Trophoblast cell (in vitro differentiated cells and primary cell): ENCODE data around the gene NFIB.

Experiments
- DNase-seq, 2 donors: peaks; one replicate each; pipeline ENCODE4 v3.0.0-alpha.2; 2016
- H2AFZ ChIP-seq: 2 replicates; pipeline ENCODE4 v1.6.1; 2013; ENCODE audit warnings: low read length, moderate library complexity, mild to moderate bottlenecking; ENCODE audit not compliant: insufficient read depth, poor library complexity
- H2AK5ac ChIP-seq: 2 replicates; pipeline ENCODE4 v1.6.1; 2013; ENCODE audit warnings: mild to moderate bottlenecking, low read length
- H2BK120ac ChIP-seq: 2 replicates; pipeline ENCODE4 v1.6.1; 2013; ENCODE audit warnings: low read length, mild to moderate bottlenecking, moderate library complexity; ENCODE audit not compliant: insufficient read depth, poor library complexity
- H2BK12ac ChIP-seq: 2 replicates; pipeline ENCODE4 v1.6.1; 2013; ENCODE audit warnings: mild to moderate bottlenecking, low read length, moderate library complexity
- H2BK5ac ChIP-seq: 2 replicates; pipeline ENCODE4 v1.6.1; 2013; ENCODE audit warnings: low read length, low read depth, moderate library complexity, mild to moderate bottlenecking; ENCODE audit not compliant: poor library complexity
- H3K14ac ChIP-seq: 2 replicates; pipeline ENCODE4 v1.6.1; 2013; ENCODE audit warnings: mild to moderate bottlenecking, low read length
- H3K18ac ChIP-seq: 2 replicates; pipeline ENCODE4 v1.6.1; 2013; ENCODE audit warnings: mild to moderate bottlenecking, low read length
- H3K23ac ChIP-seq: 2 replicates; pipeline ENCODE4 v1.6.1; 2013; ENCODE audit warnings: low read length
- H3K27ac ChIP-seq: 2 replicates; pipeline ENCODE4 v1.5.1; 2013; ENCODE audit warnings: low read depth, mild to moderate bottlenecking, inconsistent platforms, low read length, moderate library complexity
- H3K27me3 ChIP-seq: 2 replicates; pipeline ENCODE4 v1.6.1; 2013; ENCODE audit warnings: inconsistent platforms, mild to moderate bottlenecking, low read length, moderate library complexity; ENCODE audit not compliant: insufficient read depth
- H3K36me3 ChIP-seq, 2 experiments: 1 replicate in 1 of 2; 2 replicates in 1 of 2; pipeline ENCODE4 v1.6.1; 2013; ENCODE audit warnings: low read length in 2 of 2, mild to moderate bottlenecking in 2 of 2, moderate library complexity in 1 of 2; ENCODE audit not compliant: insufficient read depth in 2 of 2, control insufficient read depth in 1 of 2
- H3K4ac ChIP-seq: 2 replicates; pipeline ENCODE4 v1.6.1; 2013; ENCODE audit warnings: low read depth, mild to moderate bottlenecking, low read length, moderate library complexity
- H3K4me1 ChIP-seq, 2 experiments: 1 replicate in 1 of 2; 2 replicates in 1 of 2; pipeline ENCODE4 v1.6.1; 2013; ENCODE audit warnings: low read length in 2 of 2, mild to moderate bottlenecking in 2 of 2, moderate library complexity in 1 of 2; ENCODE audit not compliant: insufficient read depth in 2 of 2, control insufficient read depth in 1 of 2
- H3K4me2 ChIP-seq: 2 replicates; pipeline ENCODE4 v1.6.1; 2013; ENCODE audit warnings: inconsistent platforms, mild to moderate bottlenecking, low read length, moderate library complexity
- H3K4me3 ChIP-seq: 2 replicates; pipeline ENCODE4 v1.5.1; 2013; ENCODE audit warnings: mild to moderate bottlenecking, low read depth, low read length, inconsistent platforms
- H3K79me1 ChIP-seq: one replicate; pipeline ENCODE4 v1.6.1; 2013; ENCODE audit warnings: low read length
- H3K79me2 ChIP-seq: 2 replicates; pipeline ENCODE4 v1.6.1; 2013; ENCODE audit warnings: low read length, mild to moderate bottlenecking; ENCODE audit not compliant: control insufficient read depth, insufficient read depth, poor library complexity
- H3K9ac ChIP-seq: 2 replicates; pipeline ENCODE4 v1.6.1; 2013; ENCODE audit warnings: mild to moderate bottlenecking, low read length
- H3K9me3 ChIP-seq: 2 replicates; pipeline ENCODE4 v1.6.1; 2013; ENCODE audit warnings: low read depth, mild to moderate bottlenecking, control low read depth, inconsistent platforms, low read length; ENCODE audit not compliant: insufficient read depth
- H4K12ac ChIP-seq: 2 replicates; pipeline ENCODE4 v1.6.1; 2013; ENCODE audit warnings: low read depth, mild to moderate bottlenecking, low read length, moderate library complexity
- H4K8ac ChIP-seq: 2 replicates; pipeline ENCODE4 v1.6.1; 2013; ENCODE audit warnings: low read depth, mild to moderate bottlenecking, low read length, moderate library complexity
- H4K91ac ChIP-seq: one replicate; pipeline ENCODE4 v1.6.1; 2013; ENCODE audit warnings: low read depth, mild to moderate bottlenecking, low read length, moderate library complexity
- WGBS: extraction: QIAGEN DNeasy Blood & Tissue Kit; methylation state at CpG from one replicate; pipeline ENCODE4 v1.1.7; 2013; ENCODE audit warnings: missing lambda C conversion rate; ENCODE audit not compliant: insufficient read length, insufficient coverage; ENCODE audit errors: extremely low coverage; 5-methylcytosine and 5-hydroxymethylcytosine counted together

Gene NFIB

GRCh38 chr9:14164908-14165307, 149.0 kb downstream of the NFIB start:
- Histone ChIP-seq H3K4me3 (no peak overlapping the region), H3K23ac (no peak overlapping the region), H3K9ac (no peak overlapping the region), H4K12ac (no peak overlapping the region), H2AFZ (no peak overlapping the region), H3K79me2 (no peaks in the 10 kb centered on the region), H3K18ac (no peak overlapping the region), H3K4ac (no peak overlapping the region), H3K9me3 (no peaks in the 10 kb centered on the region), H3K27me3 (no peaks in the 10 kb centered on the region), H3K79me1 (no peaks in the 10 kb centered on the region), H3K14ac (no peak overlapping the region), H2BK12ac (no peak overlapping the region), H3K36me3 (no peaks in the 10 kb centered on the region), H3K4me2 (no peak overlapping the region), H2BK5ac (no peak overlapping the region), H2AK5ac (no peak overlapping the region), H3K27ac (no peak overlapping the region), H4K91ac (no peak overlapping the region), H2BK120ac (no peak overlapping the region), H3K4me1 (no peaks in the 10 kb centered on the region), H4K8ac (no peak overlapping the region)
- no peak for DNase-seq
- WGBS: no CpG with 5 or more reads among the region's 1 CpG

DNA sequence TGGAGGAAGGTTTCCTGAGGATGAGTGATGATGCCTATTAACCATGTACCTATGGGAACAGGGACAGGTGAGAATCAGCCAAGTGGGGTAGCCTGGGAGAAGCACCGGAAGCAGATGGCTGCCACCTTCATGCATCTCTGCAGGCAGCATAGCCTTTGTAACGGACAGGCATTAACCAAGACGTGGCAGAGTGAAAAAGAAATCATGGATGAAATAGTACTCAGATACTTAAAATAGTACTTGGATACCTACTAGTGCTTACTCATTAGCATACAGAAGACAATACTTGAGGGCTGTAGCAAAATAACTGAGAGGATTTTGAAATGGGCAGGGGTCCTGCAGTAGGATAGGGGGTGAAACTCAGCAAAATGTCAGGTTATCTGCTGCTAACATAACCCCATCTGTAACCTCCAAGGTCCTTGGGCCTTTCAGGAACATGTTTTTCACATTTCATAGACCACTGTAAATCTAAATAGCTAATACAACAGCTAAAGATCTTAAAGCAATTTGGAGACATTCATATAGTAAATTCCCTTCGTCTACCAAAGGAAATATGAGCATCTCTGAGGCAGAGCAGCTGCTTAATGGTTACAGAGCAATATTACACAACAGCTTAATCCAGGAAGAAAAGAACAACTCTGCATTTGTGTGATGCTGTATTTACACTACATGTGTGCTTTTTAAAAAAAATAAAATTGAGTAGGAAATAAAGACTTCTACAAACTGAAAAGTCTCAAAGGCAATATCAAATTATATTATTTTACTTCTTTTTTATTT, 154.3 kb downstream of the NFIB start:
- H3K27me3 ChIP-seq: no peaks in the 10 kb centered on the region
- no peak overlapping the region for H3K9ac ChIP-seq
- H2AFZ ChIP-seq: no peak overlapping the region
- H3K79me2 ChIP-seq: no peaks in the 10 kb centered on the region
- H3K14ac ChIP-seq: no peak overlapping the region
- H2BK120ac ChIP-seq: no peak overlapping the region
- no peak overlapping the region for H3K27ac ChIP-seq
- no peaks in the 10 kb centered on the region for H3K36me3 ChIP-seq
- H2BK12ac ChIP-seq: no peak overlapping the region
- no peak overlapping the region for H4K91ac ChIP-seq
- H4K8ac ChIP-seq: no peak overlapping the region
- no peaks in the 10 kb centered on the region for H3K9me3 ChIP-seq
- no peak overlapping the region for H3K18ac ChIP-seq
- no peaks in the 10 kb centered on the region for H3K4me1 ChIP-seq
- no peak overlapping the region for H3K23ac ChIP-seq
- no peak overlapping the region for H4K12ac ChIP-seq
- H3K4me3 ChIP-seq: no peak overlapping the region
- DNase-seq: no peak
- no peaks in the 10 kb centered on the region for H3K79me1 ChIP-seq
- WGBS: no CpG with 5 or more reads among the region's 4 CpGs
- no peak overlapping the region for H2BK5ac ChIP-seq
- H3K4ac ChIP-seq: no peak overlapping the region
- H3K4me2 ChIP-seq: no peak overlapping the region
- H2AK5ac ChIP-seq: no peak overlapping the region

GRCh38 chr9:14158916-14159315, 155.0 kb downstream of the NFIB start:
- Histone ChIP-seq H3K27ac (no peak overlapping the region), H4K12ac (no peak overlapping the region), H3K23ac (no peak overlapping the region), H4K91ac (no peak overlapping the region), H3K79me1 (no peaks in the 10 kb centered on the region), H3K9me3 (no peaks in the 10 kb centered on the region), H3K27me3 (no peaks in the 10 kb centered on the region), H3K79me2 (no peaks in the 10 kb centered on the region), H2AK5ac (no peak overlapping the region), H4K8ac (no peak overlapping the region), H2BK12ac (no peak overlapping the region), H3K4me2 (no peak overlapping the region), H3K9ac (no peak overlapping the region), H3K4me3 (no peak overlapping the region), H3K4ac (no peak overlapping the region), H3K14ac (no peak overlapping the region), H3K18ac (no peak overlapping the region), H3K4me1 (no peaks in the 10 kb centered on the region), H2AFZ (no peak overlapping the region), H2BK5ac (no peak overlapping the region), H3K36me3 (no peaks in the 10 kb centered on the region), H2BK120ac (no peak overlapping the region)
- no CpG with 5 or more reads among the region's 1 CpG for WGBS
- no peak for DNase-seq

GRCh38 chr9:14158136-14158813, 155.7 kb downstream of the NFIB start:
- Histone ChIP-seq H4K8ac (no peak overlapping the region), H3K4ac (no peak overlapping the region)
- no CpG with 5 or more reads among the region's 2 CpGs for WGBS

More at GRCh38 chr9:14158136-14158813, 155.7 kb downstream of the NFIB start:
- Histone ChIP-seq H2BK12ac (no peak overlapping the region), H3K79me1 (no peaks in the 10 kb centered on the region), H4K12ac (no peak overlapping the region), H3K4me1 (no peaks in the 10 kb centered on the region), H3K14ac (no peak overlapping the region), H2AK5ac (no peak overlapping the region), H3K9me3 (no peaks in the 10 kb centered on the region), H4K91ac (no peak overlapping the region), H3K27me3 (no peaks in the 10 kb centered on the region), H3K27ac (no peak overlapping the region), H3K23ac (no peak overlapping the region), H3K9ac (no peak overlapping the region), H3K4me3 (no peak overlapping the region), H3K18ac (no peak overlapping the region), H3K79me2 (no peaks in the 10 kb centered on the region), H2AFZ (no peak overlapping the region), H2BK120ac (no peak overlapping the region), H2BK5ac (no peak overlapping the region), H3K36me3 (no peaks in the 10 kb centered on the region), H3K4me2 (no peak overlapping the region)
- DNase-seq: no peak
